ENCODE measurements around the gene CNIH2.

Gene CNIH2

GRCh38 chr11:66327171-66328030 lies 49.4 kb downstream of the CNIH2 start:
- Histone ChIP-seq H3K27me3 (ENCODE audit: insufficient read depth, low read length) (no peaks in the 10 kb centered on the region), H3K4me1 (ENCODE audit: insufficient read depth, low read length) (peaks cover 13% of the 10 kb centered on the region), H3K27ac (ENCODE audit: low read depth, low read length) (no peak overlapping the region), H3K9me3 (ENCODE audit: insufficient read depth, low read depth, low read length) (no peaks in the 10 kb centered on the region), H3K9ac (ENCODE audit: low read depth, low read length) (no peak overlapping the region), H3K4me3 (ENCODE audit: low read length) (no peak overlapping the region), H3K36me3 (ENCODE audit: insufficient read depth, low read length) (no peaks in the 10 kb centered on the region; the same call in 1 of the 2 replicates)
- WGBS = 85% methylated on average over 10 of the region's 10 CpGs

DNA sequence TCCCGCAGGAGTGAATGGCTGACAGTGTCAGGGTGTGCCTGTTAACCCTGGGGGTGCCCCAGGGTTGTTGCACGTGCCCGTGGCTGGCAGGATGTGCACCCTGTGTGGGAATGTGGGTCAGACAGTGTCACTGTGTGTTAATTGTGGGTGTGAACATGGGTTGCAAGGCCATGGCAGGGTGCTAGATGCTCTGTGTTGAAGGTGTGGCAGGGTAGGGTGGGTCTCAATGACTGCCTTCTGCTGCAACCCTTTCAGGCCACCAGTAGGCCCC lies 50.0 kb downstream of the CNIH2 start:
- Histone ChIP-seq H3K4me1 (ENCODE audit: insufficient read depth, low read length) (peaks cover 13% of the 10 kb centered on the region), H3K27ac (ENCODE audit: low read depth, low read length) (no peak overlapping the region), H3K27me3 (ENCODE audit: insufficient read depth, low read length) (no peaks in the 10 kb centered on the region), H3K36me3 (ENCODE audit: insufficient read depth, low read length) (no peaks in the 10 kb centered on the region; the same call in 1 of the 2 replicates), H3K4me3 (ENCODE audit: low read length) (no peak overlapping the region), H3K9me3 (ENCODE audit: insufficient read depth, low read depth, low read length) (no peaks in the 10 kb centered on the region), H3K9ac (ENCODE audit: low read depth, low read length) (no peak overlapping the region)
- WGBS = 95% methylated on average over 3 of the region's 3 CpGs

GRCh38 chr11:66328302-66329144 lies 50.5 kb downstream of the CNIH2 start:
- Histone ChIP-seq H3K9ac (ENCODE audit: low read depth, low read length) (peak overlapping the region; percentile 46; the same call in 1 of the 2 replicates), H3K36me3 (ENCODE audit: insufficient read depth, low read length) (no peaks in the 10 kb centered on the region; the same call in 1 of the 2 replicates), H3K9me3 (ENCODE audit: insufficient read depth, low read depth, low read length) (no peaks in the 10 kb centered on the region), H3K4me3 (ENCODE audit: low read length) (peak overlapping the region; percentile 34; the same call in 1 of the 2 replicates), H3K27ac (ENCODE audit: low read depth, low read length) (peak overlapping the region; percentile 71; the same call in 1 of the 2 replicates), H3K27me3 (ENCODE audit: insufficient read depth, low read length) (no peaks in the 10 kb centered on the region), H3K4me1 (ENCODE audit: insufficient read depth, low read length) (peaks cover 13% of the 10 kb centered on the region)
- WGBS = 15% methylated on average over 19 of the region's 19 CpGs

DNA sequence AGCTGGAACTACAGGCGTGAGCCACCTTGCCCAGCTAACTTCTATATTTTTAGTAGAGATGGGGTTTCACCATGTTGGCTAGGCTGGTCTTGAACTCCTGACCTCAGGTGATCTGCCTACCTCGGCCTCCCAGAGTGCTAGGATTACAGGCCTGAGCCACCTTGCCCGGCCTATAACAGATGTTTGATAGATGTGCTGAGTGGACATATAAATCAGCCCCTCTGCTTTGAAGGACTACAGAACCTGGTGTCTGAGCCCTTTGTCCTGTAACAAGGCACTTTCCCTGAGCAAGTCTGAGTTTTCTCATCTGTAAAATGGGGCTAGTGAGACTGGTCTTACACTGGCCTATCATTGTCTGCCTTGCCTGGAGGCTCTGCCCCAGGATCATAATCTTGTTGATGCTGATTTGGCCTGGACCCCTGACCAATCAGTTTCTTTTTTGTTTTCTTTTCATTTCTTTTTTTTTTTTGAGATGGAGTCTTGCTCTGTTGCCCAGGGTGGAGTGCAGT lies 51.2 kb downstream of the CNIH2 start:
- Histone ChIP-seq H3K4me3 (ENCODE audit: low read length) (no peak overlapping the region), H3K9me3 (ENCODE audit: insufficient read depth, low read depth, low read length) (no peaks in the 10 kb centered on the region), H3K4me1 (ENCODE audit: insufficient read depth, low read length) (peaks cover 13% of the 10 kb centered on the region), H3K36me3 (ENCODE audit: insufficient read depth, low read length) (no peaks in the 10 kb centered on the region; the same call in 1 of the 2 replicates), H3K9ac (ENCODE audit: low read depth, low read length) (no peak overlapping the region), H3K27ac (ENCODE audit: low read depth, low read length) (no peak overlapping the region), H3K27me3 (ENCODE audit: insufficient read depth, low read length) (no peaks in the 10 kb centered on the region)
- WGBS = 83% methylated on average over 3 of the region's 3 CpGs

DNA sequence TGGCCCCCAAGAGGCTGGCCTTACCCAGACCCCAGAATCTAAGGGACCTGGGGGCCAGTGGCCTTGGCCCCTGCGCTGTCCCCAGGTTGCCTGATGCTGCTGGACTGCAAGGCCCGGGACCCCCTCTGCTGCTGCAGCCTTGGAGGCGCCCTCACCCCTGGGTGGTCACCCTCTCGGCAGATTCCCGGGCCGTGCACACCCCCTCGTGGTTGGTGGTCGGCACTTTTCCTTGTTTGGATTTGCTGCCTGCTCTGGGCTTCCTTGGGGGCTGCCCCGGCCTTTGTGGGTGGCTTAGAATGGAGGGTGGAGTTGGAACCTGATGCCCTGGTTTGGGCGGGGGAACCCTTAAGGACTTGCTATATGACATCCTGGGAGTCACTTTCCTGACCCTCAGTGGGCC lies 53.0 kb downstream of the CNIH2 start:
- Histone ChIP-seq H3K4me3 (ENCODE audit: low read length) (no peak overlapping the region), H3K27me3 (ENCODE audit: insufficient read depth, low read length) (peaks cover 6% of the 10 kb centered on the region; the same call in 1 of the 2 replicates), H3K36me3 (ENCODE audit: insufficient read depth, low read length) (no peaks in the 10 kb centered on the region; the same call in 1 of the 2 replicates), H3K9ac (ENCODE audit: low read depth, low read length) (no peak overlapping the region), H3K9me3 (ENCODE audit: insufficient read depth, low read depth, low read length) (no peaks in the 10 kb centered on the region), H3K27ac (ENCODE audit: low read depth, low read length) (no peak overlapping the region), H3K4me1 (ENCODE audit: insufficient read depth, low read length) (peaks cover 11% of the 10 kb centered on the region)
- 86% methylated on average over 10 of the region's 10 CpGs for WGBS

- Histone ChIP-seq H3K4me1 (ENCODE audit: insufficient read depth, low read length) (peaks cover 13% of the 10 kb centered on the region), H3K9ac (ENCODE audit: low read depth, low read length) (no peak overlapping the region), H3K27ac (ENCODE audit: low read depth, low read length) (no peak overlapping the region), H3K27me3 (ENCODE audit: insufficient read depth, low read length) (peaks cover 6% of the 10 kb centered on the region; the same call in 1 of the 2 replicates), H3K9me3 (ENCODE audit: insufficient read depth, low read depth, low read length) (no peaks in the 10 kb centered on the region), H3K36me3 (ENCODE audit: insufficient read depth, low read length) (no peaks in the 10 kb centered on the region; the same call in 1 of the 2 replicates), H3K4me3 (ENCODE audit: low read length) (no peak overlapping the region)
- 90% methylated on average over 12 of the region's 12 CpGs for WGBS
Observed at GRCh38 chr11:66331542-66332370, 53.8 kb downstream of the CNIH2 start.

DNA sequence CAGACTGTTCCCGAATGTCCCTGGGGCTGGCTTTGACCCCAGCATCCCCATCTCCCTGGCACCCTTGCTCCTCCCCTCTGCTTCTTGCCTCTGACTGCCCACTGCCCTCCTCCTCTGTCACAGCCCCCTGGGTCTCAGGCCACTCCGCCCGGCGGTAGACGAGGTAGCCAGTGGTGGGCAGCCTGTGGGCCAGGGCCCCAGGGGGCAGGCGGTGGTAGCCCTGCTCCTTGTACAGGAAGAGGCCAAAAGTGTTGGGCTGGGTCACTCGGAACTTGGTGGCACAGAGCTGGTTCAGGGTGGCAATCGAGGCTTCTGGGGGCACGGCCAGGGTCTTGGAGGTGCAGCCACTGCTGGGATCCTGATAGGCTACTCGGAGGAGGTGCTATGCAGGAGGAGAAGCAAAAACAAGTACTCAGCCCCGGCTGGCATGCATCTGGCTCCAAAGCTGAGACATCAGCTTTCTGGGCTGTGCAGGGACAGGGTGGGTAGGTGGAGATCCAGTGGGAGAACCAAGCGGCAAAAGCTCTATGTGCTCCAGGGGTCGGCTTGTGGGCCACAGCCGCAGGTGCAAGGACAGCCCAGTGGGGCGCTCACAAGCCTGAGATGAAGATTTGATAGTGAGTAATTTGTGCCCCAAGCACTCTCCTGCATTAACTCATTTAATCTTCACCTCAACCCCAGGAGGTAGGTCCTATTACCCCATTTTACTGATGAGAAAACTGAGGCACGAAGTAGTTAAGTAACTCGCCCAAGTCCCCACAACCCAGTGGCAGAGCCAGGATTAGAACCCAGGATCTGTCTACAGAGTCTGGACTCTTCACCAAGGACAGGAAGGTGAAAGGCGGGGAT lies 54.6 kb downstream of the CNIH2 start:
- no peak overlapping the region for H3K9ac ChIP-seq (ENCODE audit: low read depth, low read length)
- H3K9me3 ChIP-seq (ENCODE audit: insufficient read depth, low read depth, low read length) = no peaks in the 10 kb centered on the region
- peaks cover 18% of the 10 kb centered on the region for H3K4me1 ChIP-seq (ENCODE audit: insufficient read depth, low read length)
- H3K4me3 ChIP-seq (ENCODE audit: low read length) = no peak overlapping the region
- 82% methylated on average over 18 of the region's 18 CpGs for WGBS
- peaks cover 5% of the 10 kb centered on the region for H3K36me3 ChIP-seq (ENCODE audit: insufficient read depth, low read length)
- H3K27me3 ChIP-seq (ENCODE audit: insufficient read depth, low read length) = peaks cover 6% of the 10 kb centered on the region; the same call in 1 of the 2 replicates
- no peak overlapping the region for H3K27ac ChIP-seq (ENCODE audit: low read depth, low read length)

DNA sequence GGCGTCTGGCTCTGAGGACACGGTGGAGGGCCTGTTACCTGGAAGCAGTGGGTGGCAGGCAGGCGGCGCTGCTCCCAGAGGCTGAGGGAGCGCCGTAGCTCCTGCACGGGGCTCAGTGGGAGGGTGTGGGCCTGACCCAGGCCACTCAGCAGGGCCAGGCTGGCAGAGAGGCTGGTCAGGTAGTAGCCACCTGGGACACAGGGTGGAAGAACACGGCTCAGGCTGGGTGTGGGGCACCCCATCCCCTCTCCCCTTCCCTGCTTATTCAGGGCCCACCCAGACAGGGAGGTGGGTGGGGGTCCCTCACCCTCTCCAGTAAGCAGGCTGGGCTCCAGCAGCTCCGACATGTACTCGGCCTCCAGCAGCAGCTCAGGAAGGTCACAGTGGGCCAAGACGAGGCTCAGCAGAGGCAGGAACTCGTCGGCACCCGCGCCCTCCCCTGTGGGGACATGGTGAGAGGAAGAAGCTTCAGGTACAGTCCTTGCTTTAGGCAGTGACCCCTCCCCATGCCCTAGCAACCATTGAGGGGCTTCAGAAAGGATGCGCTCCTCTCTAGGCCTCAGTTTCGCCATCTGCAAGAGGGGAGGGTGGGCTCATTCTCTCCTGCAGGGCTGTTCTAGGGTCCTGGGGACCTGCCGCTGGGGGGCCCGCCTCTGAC lies 55.4 kb downstream of the CNIH2 start:
- no peak overlapping the region for H3K9ac ChIP-seq (ENCODE audit: low read depth, low read length)
- no peak overlapping the region for H3K27ac ChIP-seq (ENCODE audit: low read depth, low read length)
- no peaks in the 10 kb centered on the region for H3K9me3 ChIP-seq (ENCODE audit: insufficient read depth, low read depth, low read length)
- peaks cover 10% of the 10 kb centered on the region for H3K36me3 ChIP-seq (ENCODE audit: insufficient read depth, low read length)
- H3K4me3 ChIP-seq (ENCODE audit: low read length) = no peak overlapping the region
- peaks cover 6% of the 10 kb centered on the region; the same call in 1 of the 2 replicates for H3K27me3 ChIP-seq (ENCODE audit: insufficient read depth, low read length)
- peaks cover 18% of the 10 kb centered on the region for H3K4me1 ChIP-seq (ENCODE audit: insufficient read depth, low read length)
- WGBS = 92% methylated on average over 19 of the region's 19 CpGs

Measured in HUES64 (cell line).